Measurements from ENCODE around the gene PAQR3. TPM values are rescaled to one million over a fixed set of nuclear protein-coding genes. Genes with fewer than 3 reads are reported as not detected.

PAQR3 gene
- total and polyA plus RNA-seq, 2 of the 8 experiments (the other 6 are each of a cell fraction or from before 2014, with no cell fraction given) = 28.9 to 35.2 TPM

- TF ChIP-seq ZNF274 (IDR thresholded peaks at IDR 0.05; ENCODE audit: borderline replicate concordance, extremely low read depth, low read length) = no peak
- TF ChIP-seq CHD1 (IDR thresholded peaks at IDR 0.05; ENCODE audit: low read depth, low read length) = no peak
- TF ChIP-seq POLR2A (IDR thresholded peaks at IDR 0.05; ENCODE audit: control extremely low read depth in 1 of 2, low read depth in 2 of 2, low read length in 2 of 2) = no peak
These were observed 15.6 kb downstream of the PAQR3 start (continued) for GRCh38 chr4:78923464-78924312.

Data from H1 (cell line).